Keratinocyte (primary cell): ENCODE measurements around the gene AGRN. TPM values are rescaled to one million over a fixed set of nuclear protein-coding genes. Genes with fewer than 3 reads are reported as not detected.

Experiments
- DNase-seq: peaks from one replicate; pipeline ENCODE4 v3.0.0-alpha.2; 2011; ENCODE audit warnings: low read depth, missing footprints, low spot score
- FAIRE-seq: peaks from 2 replicates; lab custom pipeline; 2011; peaks lifted over from hg19 to GRCh38; lab: Jason Lieb, UNC
- H2AFZ ChIP-seq: 2 replicates; pipeline ENCODE4 v1.6.0; 2012; ENCODE audit warnings: low read length, control low read depth, inconsistent platforms; ENCODE audit not compliant: control insufficient read depth
- H3K27ac ChIP-seq: 2 replicates; pipeline ENCODE4 v1.5.1; 2011; ENCODE audit warnings: low read length; ENCODE audit not compliant: control insufficient read depth, insufficient read depth
- H3K27me3 ChIP-seq: 3 replicates; pipeline ENCODE4 v1.6.0; 2011; ENCODE audit warnings: low read length; ENCODE audit not compliant: control insufficient read depth, insufficient read depth; ENCODE audit errors: extremely low read depth
- H3K36me3 ChIP-seq, 2 experiments: 2 replicates in 1 of 2; 3 replicates in 1 of 2; pipeline ENCODE4 v1.5.1; 2011; ENCODE audit warnings: low read length in 2 of 2, mild to moderate bottlenecking in 1 of 2; ENCODE audit not compliant: control insufficient read depth in 2 of 2, insufficient read depth in 2 of 2; ENCODE audit errors: extremely low read depth in 1 of 2
- H3K4me1 ChIP-seq: 3 replicates; pipeline ENCODE4 v1.5.1; 2011; ENCODE audit warnings: low read length; ENCODE audit not compliant: control insufficient read depth, insufficient read depth; ENCODE audit errors: extremely low read depth
- H3K4me2 ChIP-seq: 3 replicates; pipeline ENCODE4 v1.6.0; 2011; ENCODE audit warnings: low read depth, low read length; ENCODE audit not compliant: control insufficient read depth, insufficient read depth; ENCODE audit errors: extremely low read depth
- H3K4me3 ChIP-seq, 3 experiments: fragments of 200-600 bp in 1 of 3; sonication (generic) in 1 of 3; 2 replicates in 2 of 3; 3 replicates in 1 of 3; pipeline ENCODE4 v1.5.1; 2011 to 2016; ENCODE audit warnings: low read length in 3 of 3, mild to moderate bottlenecking in 3 of 3, control low read depth in 2 of 3, inconsistent platforms in 1 of 3, low read depth in 1 of 3, mixed read lengths in 1 of 3, mixed run types in 1 of 3, moderate library complexity in 1 of 3; ENCODE audit not compliant: control insufficient read depth in 2 of 3, insufficient read depth in 2 of 3; ENCODE audit errors: extremely low read depth in 1 of 3
- H3K79me2 ChIP-seq: 2 replicates; pipeline ENCODE4 v1.6.0; 2012; ENCODE audit warnings: low read length; ENCODE audit not compliant: control insufficient read depth, insufficient read depth
- H3K9ac ChIP-seq: 3 replicates; pipeline ENCODE4 v1.6.0; 2011; ENCODE audit warnings: low read length; ENCODE audit not compliant: control insufficient read depth, insufficient read depth; ENCODE audit errors: extremely low read depth
- H3K9me1 ChIP-seq: 3 replicates; pipeline ENCODE4 v1.6.0; 2011; ENCODE audit warnings: low read length; ENCODE audit not compliant: control insufficient read depth, insufficient read depth; ENCODE audit errors: extremely low read depth
- H3K9me3 ChIP-seq: 2 replicates; pipeline ENCODE4 v1.5.1; 2012; ENCODE audit warnings: low read depth, low read length; ENCODE audit not compliant: control insufficient read depth
- H4K20me1 ChIP-seq: 3 replicates; pipeline ENCODE4 v1.6.0; 2011; ENCODE audit warnings: low read length; ENCODE audit not compliant: control insufficient read depth, insufficient read depth; ENCODE audit errors: extremely low read depth
- EZH2 ChIP-seq: IDR thresholded peaks from one replicate; pipeline ENCODE4 v1.6.1; 2012; ENCODE audit warnings: inconsistent platforms, mild to moderate bottlenecking, low read length, moderate library complexity
- dilution Hi-C: fragments of 300-500 bp; cut with MboI; formaldehyde crosslinking; loops from one replicate; pipeline ENCODE4 v1.7.0; 2020; ENCODE audit warnings: low sequenced_read_pairs; ENCODE audit not compliant: extremely low pct_ligation_motif_present
- polyA plus RNA-seq, 5 experiments: library from polyadenylated mRNA; depleted of rRNA in 3 of 5; stranded (reverse) in 3 of 5; stranded (forward) in 1 of 5; unstranded in 1 of 5; fragments of >200 nt; gene quantifications; 1 replicate in 1 of 5; 2 replicates in 3 of 5; 3 replicates in 1 of 5; pipeline versions ENCODE4 v1.2.1 to v1.2.3, GENCODE V29; 2011 to 2012; ENCODE audit warnings: missing spikeins in 2 of 5, low read depth in 1 of 5, low replicate concordance in 1 of 5
- TF ChIP-seq, protein P1 (sequence below), 3 experiments: IDR thresholded peaks in 1 of 3; conservative IDR thresholded peaks in 1 of 3; optimal IDR thresholded peaks in 1 of 3; 2 replicates in 2 of 3; 3 replicates in 1 of 3; pipeline versions ENCODE3 to v1.5.1; 2011; ENCODE audit warnings: low read length in 3 of 3, mild to moderate bottlenecking in 3 of 3, moderate library complexity in 2 of 3, control low read depth in 1 of 3, inconsistent platforms in 1 of 3; ENCODE audit not compliant: insufficient read depth in 2 of 3; ENCODE audit errors: extremely low read depth in 1 of 3

AGRN gene
- polyA plus RNA-seq, 1 donor (not counting 4 experiments of a cell fraction or from before 2014, with no cell fraction given), result 72.4 TPM

DNA sequence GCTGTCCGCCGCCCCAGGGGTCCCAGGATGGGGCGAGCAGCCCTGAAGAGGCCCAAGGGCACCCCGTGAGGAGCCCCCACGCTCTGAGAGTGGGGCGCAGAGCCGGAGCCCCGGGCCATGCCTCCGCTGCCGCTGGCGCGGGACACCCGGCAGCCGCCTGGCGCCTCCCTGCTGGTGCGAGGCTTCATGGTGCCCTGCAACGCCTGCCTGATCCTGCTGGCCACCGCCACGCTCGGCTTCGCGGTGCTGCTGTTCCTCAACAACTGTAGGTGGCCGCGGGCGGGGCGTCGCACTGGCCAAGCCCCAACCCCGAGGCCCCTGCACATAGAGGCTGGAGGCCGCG is 14.5 kb downstream of the AGRN start:
- no peaks in the 10 kb centered on the region for H3K9me3 ChIP-seq
- H4K20me1 ChIP-seq, result peaks cover 56% of the 10 kb centered on the region
- H3K9me1 ChIP-seq, result peaks cover 10% of the 10 kb centered on the region
- H3K79me2 ChIP-seq, result peaks cover 54% of the 10 kb centered on the region
- H3K36me3 ChIP-seq, result peaks cover 28 to 40% of the 10 kb centered on the region in 2 experiments
- no peak overlapping the region for H3K4me2 ChIP-seq
- no peak overlapping the region for H3K27ac ChIP-seq
- peaks cover 9% of the 10 kb centered on the region for H3K4me1 ChIP-seq
- FAIRE-seq, result no peak
- no peak for DNase-seq
- H3K27me3 ChIP-seq, result no peaks in the 10 kb centered on the region
- dilution Hi-C loops, result no loop called here
- H3K9ac ChIP-seq, result no peak overlapping the region
- H2AFZ ChIP-seq, result no peak overlapping the region
- TF ChIP-seq, protein P1, sequence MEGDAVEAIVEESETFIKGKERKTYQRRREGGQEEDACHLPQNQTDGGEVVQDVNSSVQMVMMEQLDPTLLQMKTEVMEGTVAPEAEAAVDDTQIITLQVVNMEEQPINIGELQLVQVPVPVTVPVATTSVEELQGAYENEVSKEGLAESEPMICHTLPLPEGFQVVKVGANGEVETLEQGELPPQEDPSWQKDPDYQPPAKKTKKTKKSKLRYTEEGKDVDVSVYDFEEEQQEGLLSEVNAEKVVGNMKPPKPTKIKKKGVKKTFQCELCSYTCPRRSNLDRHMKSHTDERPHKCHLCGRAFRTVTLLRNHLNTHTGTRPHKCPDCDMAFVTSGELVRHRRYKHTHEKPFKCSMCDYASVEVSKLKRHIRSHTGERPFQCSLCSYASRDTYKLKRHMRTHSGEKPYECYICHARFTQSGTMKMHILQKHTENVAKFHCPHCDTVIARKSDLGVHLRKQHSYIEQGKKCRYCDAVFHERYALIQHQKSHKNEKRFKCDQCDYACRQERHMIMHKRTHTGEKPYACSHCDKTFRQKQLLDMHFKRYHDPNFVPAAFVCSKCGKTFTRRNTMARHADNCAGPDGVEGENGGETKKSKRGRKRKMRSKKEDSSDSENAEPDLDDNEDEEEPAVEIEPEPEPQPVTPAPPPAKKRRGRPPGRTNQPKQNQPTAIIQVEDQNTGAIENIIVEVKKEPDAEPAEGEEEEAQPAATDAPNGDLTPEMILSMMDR (optimal IDR thresholded peaks at IDR 0.05 in 1 of 3, IDR thresholded peaks at IDR 0.05 in 1 of 3, conservative IDR thresholded peaks at IDR 0.05 in 1 of 3; ENCODE audit: extremely low read depth in 1 of 3, insufficient read depth in 2 of 3, low read length in 3 of 3), result no peak
- TF ChIP-seq EZH2, result no peak
- no peak overlapping the region for H3K4me3 ChIP-seq

DNA sequence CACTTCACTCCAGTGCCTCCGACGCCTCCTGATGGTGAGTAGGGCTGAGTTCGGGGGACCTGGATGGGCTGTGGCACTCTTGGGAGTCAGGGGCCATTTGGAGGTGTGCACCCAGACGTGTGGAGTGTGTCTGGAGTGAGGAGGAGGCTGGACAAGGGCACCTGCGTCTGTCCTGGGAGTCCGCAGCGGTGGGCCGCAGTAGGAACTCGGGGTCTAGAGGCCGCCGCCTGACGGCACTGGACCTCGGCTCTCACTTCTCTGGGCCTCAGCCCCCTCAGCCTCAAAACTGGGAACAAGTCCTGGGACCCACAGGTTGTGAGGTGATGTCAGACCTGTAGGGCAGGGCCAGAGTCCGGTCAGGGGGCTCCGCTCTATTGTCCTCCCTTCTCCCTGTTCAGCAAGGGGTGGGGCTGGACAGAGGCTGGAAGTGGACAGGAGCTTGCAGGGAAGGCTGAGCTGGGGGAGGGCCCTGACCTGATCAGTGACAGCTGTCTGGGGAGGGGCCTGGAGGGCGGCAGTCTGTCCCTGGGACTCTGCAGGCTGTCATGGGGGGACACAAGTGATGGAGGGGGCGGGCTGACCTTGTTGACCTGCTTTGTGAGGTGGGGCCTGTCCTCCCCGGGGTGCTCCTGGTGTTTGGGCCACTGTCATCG is 15.5 kb downstream of the AGRN start:
- peaks cover 48% of the 10 kb centered on the region for H3K79me2 ChIP-seq
- dilution Hi-C loops, result no loop called here
- H3K4me2 ChIP-seq, result no peak overlapping the region
- H3K9ac ChIP-seq, result no peak overlapping the region
- H3K36me3 ChIP-seq, result peaks cover 31 to 40% of the 10 kb centered on the region in 2 experiments
- H2AFZ ChIP-seq, result no peak overlapping the region
- H3K4me1 ChIP-seq, result peaks cover 16% of the 10 kb centered on the region
- FAIRE-seq (no peak), DNase-seq (no peak)
- H3K9me3 ChIP-seq, result no peaks in the 10 kb centered on the region
- H3K9me1 ChIP-seq, result peaks cover 13% of the 10 kb centered on the region
- TF ChIP-seq EZH2, result no peak
- TF ChIP-seq, protein P1 (optimal IDR thresholded peaks at IDR 0.05 in 1 of 3, IDR thresholded peaks at IDR 0.05 in 1 of 3, conservative IDR thresholded peaks at IDR 0.05 in 1 of 3; ENCODE audit: extremely low read depth in 1 of 3, insufficient read depth in 2 of 3, low read length in 3 of 3), result no peak
- H4K20me1 ChIP-seq, result peaks cover 61% of the 10 kb centered on the region
- H3K4me3 ChIP-seq, result no peak overlapping the region
- H3K27me3 ChIP-seq, result no peaks in the 10 kb centered on the region
- no peak overlapping the region for H3K27ac ChIP-seq
